KMS-11 (cell line): ENCODE results near the gene DHX8.
"Not testable (repeated sequence)": the region's sequence is repeated elsewhere in the genome, so short reads cannot be mapped to it uniquely, and the experiment has no call there.

ENCODE experiments used
- H2AFZ ChIP-seq: fragments of 200-600 bp; sonication (generic); 2 replicates; pipeline ENCODE4 v1.6.1; 2016; ENCODE audit warnings: antibody characterized with exemption, mixed run types, low read depth
- H3K27ac ChIP-seq: fragments of 200-600 bp; sonication (generic); 2 replicates; pipeline ENCODE4 v1.6.1; 2016; ENCODE audit warnings: mild to moderate bottlenecking, mixed run types
- H3K27me3 ChIP-seq: fragments of 200-600 bp; sonication (generic); 2 replicates; pipeline ENCODE4 v1.6.1; 2017; ENCODE audit warnings: mild to moderate bottlenecking, low read depth, mixed run types, moderate library complexity; ENCODE audit not compliant: insufficient read depth
- H3K36me3 ChIP-seq: fragments of 200-600 bp; sonication (generic); 2 replicates; pipeline ENCODE4 v1.6.1; 2017; ENCODE audit warnings: mild to moderate bottlenecking, mixed run types; ENCODE audit not compliant: insufficient read depth
- H3K4me1 ChIP-seq: fragments of 200-600 bp; sonication (generic); 2 replicates; pipeline ENCODE4 v1.6.1; 2016; ENCODE audit warnings: mild to moderate bottlenecking, low read depth, mixed run types; ENCODE audit not compliant: poor library complexity, severe bottlenecking
- H3K4me2 ChIP-seq: fragments of 200-600 bp; sonication (generic); 2 replicates; pipeline ENCODE4 v1.7.0; 2016; ENCODE audit warnings: mild to moderate bottlenecking, mixed run types
- H3K4me3 ChIP-seq: fragments of 200-600 bp; sonication (generic); IDR thresholded peaks from 2 replicates; pipeline ENCODE4 v1.6.1; 2017; ENCODE audit warnings: low read depth, low read length, mixed read lengths; ENCODE audit not compliant: insufficient read depth
- H3K79me2 ChIP-seq: fragments of 200-600 bp; sonication (generic); 2 replicates; pipeline ENCODE4 v1.6.1; 2016; ENCODE audit warnings: low read depth, mixed run types; ENCODE audit not compliant: insufficient read depth
- H3K9ac ChIP-seq: fragments of 200-600 bp; sonication (generic); 2 replicates; pipeline ENCODE4 v1.6.1; 2016; ENCODE audit warnings: mild to moderate bottlenecking, mixed run types
- H4K20me1 ChIP-seq: fragments of 200-600 bp; sonication (generic); 2 replicates; pipeline ENCODE4 v1.6.1; 2016; ENCODE audit warnings: mild to moderate bottlenecking, mixed run types; ENCODE audit not compliant: insufficient read depth
- TF ChIP-seq, protein P1 (sequence below): fragments of 200-600 bp; sonication (generic); conservative IDR thresholded peaks from 2 replicates; pipeline ENCODE4 v1.6.1; 2017; ENCODE audit warnings: low read depth, mild to moderate bottlenecking, antibody characterized with exemption, low read length, moderate library complexity, mixed read lengths

DHX8 gene

GRCh38 chr17:43482103-43483012 is 1.4 kb upstream of the DHX8 start:
- Histone ChIP-seq H4K20me1 (no peaks in the 10 kb centered on the region), H3K4me1 (peaks cover 22% of the 10 kb centered on the region), H3K27me3 (no peaks in the 10 kb centered on the region), H3K4me2 (peak overlapping the region; percentile 90; the same call in 1 of the 2 replicates), H3K27ac (no peak overlapping the region), H3K36me3 (no peaks in the 10 kb centered on the region), H3K4me3 (no peak overlapping the region), H3K9ac (no peak overlapping the region), H2AFZ (peak overlapping the region; percentile 100), H3K79me2 (peaks cover 36% of the 10 kb centered on the region)
- TF ChIP-seq, protein P1, sequence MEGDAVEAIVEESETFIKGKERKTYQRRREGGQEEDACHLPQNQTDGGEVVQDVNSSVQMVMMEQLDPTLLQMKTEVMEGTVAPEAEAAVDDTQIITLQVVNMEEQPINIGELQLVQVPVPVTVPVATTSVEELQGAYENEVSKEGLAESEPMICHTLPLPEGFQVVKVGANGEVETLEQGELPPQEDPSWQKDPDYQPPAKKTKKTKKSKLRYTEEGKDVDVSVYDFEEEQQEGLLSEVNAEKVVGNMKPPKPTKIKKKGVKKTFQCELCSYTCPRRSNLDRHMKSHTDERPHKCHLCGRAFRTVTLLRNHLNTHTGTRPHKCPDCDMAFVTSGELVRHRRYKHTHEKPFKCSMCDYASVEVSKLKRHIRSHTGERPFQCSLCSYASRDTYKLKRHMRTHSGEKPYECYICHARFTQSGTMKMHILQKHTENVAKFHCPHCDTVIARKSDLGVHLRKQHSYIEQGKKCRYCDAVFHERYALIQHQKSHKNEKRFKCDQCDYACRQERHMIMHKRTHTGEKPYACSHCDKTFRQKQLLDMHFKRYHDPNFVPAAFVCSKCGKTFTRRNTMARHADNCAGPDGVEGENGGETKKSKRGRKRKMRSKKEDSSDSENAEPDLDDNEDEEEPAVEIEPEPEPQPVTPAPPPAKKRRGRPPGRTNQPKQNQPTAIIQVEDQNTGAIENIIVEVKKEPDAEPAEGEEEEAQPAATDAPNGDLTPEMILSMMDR, result no peak

DNA sequence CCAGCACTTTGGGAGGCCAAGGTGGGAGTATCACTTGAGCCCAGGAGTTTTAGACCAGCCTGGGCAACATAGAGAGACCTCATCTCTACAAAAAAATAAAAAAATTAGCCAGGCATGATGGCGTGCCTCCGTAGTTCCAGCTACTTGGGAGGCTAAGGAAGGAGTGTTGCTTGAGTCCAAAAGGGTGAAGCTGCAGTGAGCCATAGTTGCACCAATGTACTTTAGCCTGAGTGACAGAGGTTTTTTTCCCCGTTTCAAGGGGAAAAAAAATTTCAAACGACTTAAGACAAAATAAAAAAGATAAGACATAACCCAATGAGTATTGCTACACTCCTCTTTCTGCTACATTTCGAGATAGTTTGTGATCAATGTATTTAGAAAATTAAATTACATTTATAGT is 6.8 kb downstream of the DHX8 start:
- H4K20me1 ChIP-seq, result no peaks in the 10 kb centered on the region
- H3K27ac ChIP-seq, result no peak overlapping the region
- H3K9ac ChIP-seq, result no peak overlapping the region
- peaks cover 26% of the 10 kb centered on the region for H3K79me2 ChIP-seq
- peaks cover 5% of the 10 kb centered on the region; the same call in 1 of the 2 replicates for H3K36me3 ChIP-seq
- H3K27me3 ChIP-seq, result no peaks in the 10 kb centered on the region
- TF ChIP-seq, protein P1, result no peak
- H2AFZ ChIP-seq, result no peak overlapping the region
- no peak overlapping the region for H3K4me3 ChIP-seq
- H3K4me2 ChIP-seq, result no peak overlapping the region
- peaks cover 4% of the 10 kb centered on the region for H3K4me1 ChIP-seq

- not testable (repeated sequence) for H3K27ac ChIP-seq, H3K4me2 ChIP-seq, H4K20me1 ChIP-seq, H2AFZ ChIP-seq, H3K4me3 ChIP-seq, H3K9ac ChIP-seq, H3K79me2 ChIP-seq, H3K27me3 ChIP-seq, H3K36me3 ChIP-seq, H3K4me1 ChIP-seq
These were observed 25.7 kb downstream of the DHX8 start for GRCh38 chr17:43509440-43509839.

- H3K27ac ChIP-seq, H3K4me1 ChIP-seq, H3K79me2 ChIP-seq, H4K20me1 ChIP-seq, H3K27me3 ChIP-seq, H2AFZ ChIP-seq, H3K4me3 ChIP-seq, H3K9ac ChIP-seq, H3K36me3 ChIP-seq, H3K4me2 ChIP-seq: not testable (repeated sequence)
These were observed 27.4 kb downstream of the DHX8 start for GRCh38 chr17:43511199-43511598.

DNA sequence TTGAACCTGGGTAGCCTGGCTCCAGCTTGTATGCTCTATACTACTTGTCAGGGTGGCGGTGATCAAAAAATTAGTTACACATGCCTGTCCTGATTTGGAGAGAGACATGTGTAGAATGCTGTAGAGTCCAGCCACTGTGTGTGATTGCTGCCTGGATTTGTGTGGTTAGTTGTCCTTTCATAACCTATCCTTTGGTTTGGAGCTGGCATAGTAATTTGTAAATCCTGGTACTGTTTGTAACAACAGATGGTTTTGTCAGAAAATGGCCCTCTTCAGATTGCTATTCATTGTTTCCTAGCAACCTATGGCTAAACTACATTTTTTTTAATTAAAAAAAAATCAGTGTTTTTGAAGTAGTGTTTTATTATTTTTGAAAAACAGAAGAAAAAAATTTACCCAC is 31.9 kb downstream of the DHX8 start:
- Histone ChIP-seq H3K9ac (no peak overlapping the region), H4K20me1 (no peaks in the 10 kb centered on the region), H3K4me2 (no peak overlapping the region), H3K4me1 (no peaks in the 10 kb centered on the region), H2AFZ (no peak overlapping the region), H3K4me3 (no peak overlapping the region), H3K79me2 (no peaks in the 10 kb centered on the region), H3K27ac (0 out of 2 replicates have a peak overlapping the region, but pooled peaks have one; percentile 12), H3K36me3 (0 out of 2 replicates have a peak, but pooled peaks cover 4% of the 10 kb centered on the region), H3K27me3 (no peaks in the 10 kb centered on the region)
- TF ChIP-seq, protein P1, result no peak
